MM.1S (cell line): ENCODE measurements around the gene TRMT10A.

Source experiments
- EZH2 ChIP-seq: fragments of 300-600 bp; sonication (generic); optimal IDR thresholded peaks from 2 replicates; pipeline ENCODE3; 2017; ENCODE audit warnings: low read depth, mild to moderate bottlenecking, antibody characterized with exemption, low read length, mixed read lengths
- EZH2phosphoT487 ChIP-seq: fragments of 300-600 bp; sonication (generic); IDR thresholded peaks from 2 replicates; pipeline ENCODE4 v1.6.1; 2018; ENCODE audit warnings: antibody characterized with exemption, low read length
- TF ChIP-seq, protein P1 (sequence below): fragments of 300-600 bp; sonication (generic); IDR thresholded peaks from 2 replicates; pipeline ENCODE4 v1.5.1; 2016; ENCODE audit warnings: antibody characterized with exemption, low read length, mixed read lengths

DNA sequence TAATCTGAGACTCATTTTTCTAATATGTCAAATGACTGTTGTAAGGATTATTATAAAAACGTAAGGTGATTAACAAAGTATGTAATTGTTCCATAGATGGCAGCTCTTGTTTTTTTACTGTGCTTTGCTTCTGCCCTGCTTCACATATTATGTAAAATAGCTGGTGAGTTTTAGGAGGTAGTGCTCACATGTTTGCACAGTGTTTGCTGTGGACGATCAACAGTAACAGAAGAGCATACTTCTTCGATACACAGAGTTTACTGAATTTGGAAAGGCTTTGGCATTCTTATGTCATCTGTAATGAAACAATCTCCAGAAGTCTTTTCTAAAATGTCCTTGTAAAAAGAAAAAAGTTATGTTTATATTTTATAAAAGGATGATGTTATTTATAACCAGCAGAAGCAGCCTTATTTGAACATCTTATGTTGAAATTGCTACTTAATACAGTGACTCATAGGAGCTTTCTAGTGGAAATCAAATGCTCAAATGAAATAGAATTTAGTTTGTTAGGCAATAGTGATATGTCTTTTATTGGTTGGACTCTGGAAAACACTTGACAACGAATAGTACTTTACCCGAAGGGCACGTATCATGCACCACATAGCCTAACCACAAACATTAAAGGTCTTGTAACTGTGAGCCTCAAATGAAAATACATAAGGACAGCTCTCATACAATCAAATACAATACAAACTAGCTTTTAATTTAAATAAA lies 8.8 kb upstream of the TRMT10A start:
- TF ChIP-seq, protein P1, sequence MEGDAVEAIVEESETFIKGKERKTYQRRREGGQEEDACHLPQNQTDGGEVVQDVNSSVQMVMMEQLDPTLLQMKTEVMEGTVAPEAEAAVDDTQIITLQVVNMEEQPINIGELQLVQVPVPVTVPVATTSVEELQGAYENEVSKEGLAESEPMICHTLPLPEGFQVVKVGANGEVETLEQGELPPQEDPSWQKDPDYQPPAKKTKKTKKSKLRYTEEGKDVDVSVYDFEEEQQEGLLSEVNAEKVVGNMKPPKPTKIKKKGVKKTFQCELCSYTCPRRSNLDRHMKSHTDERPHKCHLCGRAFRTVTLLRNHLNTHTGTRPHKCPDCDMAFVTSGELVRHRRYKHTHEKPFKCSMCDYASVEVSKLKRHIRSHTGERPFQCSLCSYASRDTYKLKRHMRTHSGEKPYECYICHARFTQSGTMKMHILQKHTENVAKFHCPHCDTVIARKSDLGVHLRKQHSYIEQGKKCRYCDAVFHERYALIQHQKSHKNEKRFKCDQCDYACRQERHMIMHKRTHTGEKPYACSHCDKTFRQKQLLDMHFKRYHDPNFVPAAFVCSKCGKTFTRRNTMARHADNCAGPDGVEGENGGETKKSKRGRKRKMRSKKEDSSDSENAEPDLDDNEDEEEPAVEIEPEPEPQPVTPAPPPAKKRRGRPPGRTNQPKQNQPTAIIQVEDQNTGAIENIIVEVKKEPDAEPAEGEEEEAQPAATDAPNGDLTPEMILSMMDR = no peak
- no peak for TF ChIP-seq EZH2phosphoT487
- TF ChIP-seq EZH2 = no peak
